HG03108 (cell line): Measurements from ENCODE around the gene ASS1.

Source experiments
- ATAC-seq: cut with Tn5 transposase; IDR thresholded peaks from one replicate; pipeline ENCODE4 v1.9.1; 2021; ENCODE audit warnings: moderate library complexity; ENCODE audit not compliant: unreplicated experiment

ASS1 gene

GRCh38 chr9:130471411-130472183, 26.8 kb downstream of the ASS1 start:
- no peak for ATAC-seq

GRCh38 chr9:130472184-130472705, 27.5 kb downstream of the ASS1 start:
- no peak for ATAC-seq

- no peak for ATAC-seq
Measured at GRCh38 chr9:130473009-130473408, 28.2 kb downstream of the ASS1 start.

- ATAC-seq = no peak
Measured at GRCh38 chr9:130473566-130473965, 28.8 kb downstream of the ASS1 start.

- no peak for ATAC-seq
Measured at GRCh38 chr9:130474106-130474505, 29.3 kb downstream of the ASS1 start.

GRCh38 chr9:130476151-130476730, 31.5 kb downstream of the ASS1 start:
- ATAC-seq = no peak

- ATAC-seq = no peak
Measured at GRCh38 chr9:130477564-130477963, 32.8 kb downstream of the ASS1 start.

- ATAC-seq = no peak
Measured at GRCh38 chr9:130478152-130478551, 33.4 kb downstream of the ASS1 start.

- no peak for ATAC-seq
Measured at GRCh38 chr9:130478736-130479575, 34.2 kb downstream of the ASS1 start.

GRCh38 chr9:130479587-130479986, 34.8 kb downstream of the ASS1 start:
- ATAC-seq = no peak

GRCh38 chr9:130480673-130481072, 35.9 kb downstream of the ASS1 start:
- no peak for ATAC-seq

- no peak for ATAC-seq
Measured at GRCh38 chr9:130482463-130482862, 37.7 kb downstream of the ASS1 start.

GRCh38 chr9:130483371-130483971, 38.7 kb downstream of the ASS1 start:
- no peak for ATAC-seq

GRCh38 chr9:130484362-130485072, 39.8 kb downstream of the ASS1 start:
- ATAC-seq = no peak

GRCh38 chr9:130486103-130486502, 41.3 kb downstream of the ASS1 start:
- no peak for ATAC-seq

GRCh38 chr9:130487500-130487899, 42.7 kb downstream of the ASS1 start:
- no peak for ATAC-seq

- no peak for ATAC-seq
Measured at GRCh38 chr9:130488621-130489330, 44.0 kb downstream of the ASS1 start.

GRCh38 chr9:130490981-130491380, 46.2 kb downstream of the ASS1 start:
- ATAC-seq = no peak

- ATAC-seq = no peak
Measured at GRCh38 chr9:130491830-130492482, 47.2 kb downstream of the ASS1 start.
